T-helper 2 cell (primary cell): ENCODE data around the gene TRIM69.
A peak's percentile ranks its signal among the peaks of the same experiment; 100 is the strongest.
"Not testable (repeated sequence)": the region's sequence is repeated elsewhere in the genome, so short reads cannot be mapped to it uniquely, and the experiment has no call there.

ENCODE experiments used
- DNase-seq, 5 experiments: peaks; one replicate each; pipeline versions ENCODE4 v3.0.0 to v3.0.0-alpha.2; 2012 to 2022

The TRIM69 gene

DNA sequence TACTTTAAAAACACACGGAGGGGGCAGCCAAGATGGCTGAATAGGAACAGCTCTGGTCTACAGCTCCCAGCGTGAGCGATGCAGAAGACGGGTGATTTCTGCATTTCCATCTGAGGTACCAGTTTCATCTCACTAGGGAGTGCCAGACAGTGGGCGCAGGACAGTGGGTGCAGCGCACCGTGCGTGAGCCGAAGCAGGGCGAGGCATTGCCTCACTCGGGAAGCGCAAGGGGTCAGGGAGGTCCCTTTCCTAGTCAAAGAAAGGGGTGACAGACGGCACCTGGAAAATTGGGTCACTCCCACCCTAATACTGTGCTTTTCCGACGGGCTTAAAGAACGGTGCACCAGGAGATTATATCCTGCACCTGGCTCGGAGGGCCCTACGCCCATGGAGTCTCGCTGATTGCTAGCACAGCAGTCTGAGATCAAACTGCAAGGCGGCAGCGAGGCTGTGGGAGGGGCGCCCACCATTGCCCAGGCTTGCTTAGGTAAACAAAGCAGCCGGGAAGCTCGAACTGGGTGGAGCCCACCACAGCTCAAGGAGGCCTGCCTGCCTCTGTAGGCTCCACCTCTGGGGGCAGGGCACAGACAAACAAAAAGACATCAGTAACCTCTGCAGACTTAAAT lies 3.0 kb downstream of the TRIM69 start:
- DNase-seq: not testable (repeated sequence)

GRCh38 chr15:44743454-44743853 lies 7.1 kb downstream of the TRIM69 start:
- DNase-seq: not testable (repeated sequence)

DNA sequence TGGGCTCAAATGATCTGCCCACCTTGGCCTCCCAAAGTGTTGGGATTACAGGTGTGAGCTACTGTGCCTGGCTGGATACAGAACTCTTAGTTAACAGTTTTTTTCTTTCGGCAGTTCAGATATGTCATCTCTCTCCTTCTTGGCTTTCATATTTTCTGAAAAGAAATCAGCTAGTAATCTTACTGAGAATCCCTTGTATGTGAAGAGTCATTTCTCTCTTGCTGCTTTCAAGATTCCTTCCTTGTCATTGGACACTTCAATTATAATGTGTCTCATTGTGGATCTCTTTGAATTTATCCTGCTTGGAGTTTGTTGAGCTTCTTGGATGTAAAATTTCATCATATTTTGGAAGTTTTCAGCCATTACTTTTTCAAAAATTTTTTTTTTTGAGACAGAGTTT lies 17.0 kb downstream of the TRIM69 start:
- DNase-seq: no peak

DNA sequence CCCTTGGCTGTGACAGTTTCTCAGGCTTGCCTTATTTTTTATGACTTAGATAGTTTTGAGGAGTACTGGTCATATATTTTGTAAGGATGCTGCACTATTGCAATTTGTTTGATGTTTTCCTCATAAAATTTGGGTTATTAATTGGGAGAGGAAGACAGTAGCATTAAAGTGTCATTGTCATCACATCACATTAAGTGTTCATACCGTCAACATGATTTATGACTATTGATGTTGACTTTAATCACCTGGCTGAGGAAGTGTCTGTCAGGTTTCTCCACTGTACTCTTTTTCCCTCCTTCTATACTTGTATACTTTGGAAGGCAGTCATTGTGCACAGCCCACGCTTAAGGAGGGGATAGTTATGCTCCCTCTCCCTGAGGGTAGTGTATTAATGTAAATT lies 26.9 kb downstream of the TRIM69 start:
- DNase-seq: no peak

GRCh38 chr15:44763848-44764247 lies 27.5 kb downstream of the TRIM69 start:
- no peak for DNase-seq

DNA sequence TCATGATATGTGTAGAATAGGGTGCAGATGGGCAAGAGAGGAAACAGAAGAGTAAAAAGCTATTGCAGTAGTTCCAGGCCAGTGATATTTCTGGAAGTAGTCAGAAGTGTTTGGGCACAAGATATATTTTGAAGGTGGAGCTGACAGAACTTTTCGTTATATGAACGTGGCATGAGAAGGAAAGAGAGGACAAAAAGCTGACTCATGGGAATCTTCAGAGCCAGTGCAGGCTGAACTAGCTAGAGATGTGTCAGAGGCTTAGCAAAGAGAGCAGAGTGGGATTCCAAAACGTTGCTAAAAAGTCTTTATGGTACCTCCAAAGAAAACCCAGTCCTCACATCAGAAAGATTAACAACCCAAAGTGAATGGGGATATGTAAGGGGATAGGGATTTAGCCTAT lies 28.7 kb downstream of the TRIM69 start:
- no peak for DNase-seq

DNA sequence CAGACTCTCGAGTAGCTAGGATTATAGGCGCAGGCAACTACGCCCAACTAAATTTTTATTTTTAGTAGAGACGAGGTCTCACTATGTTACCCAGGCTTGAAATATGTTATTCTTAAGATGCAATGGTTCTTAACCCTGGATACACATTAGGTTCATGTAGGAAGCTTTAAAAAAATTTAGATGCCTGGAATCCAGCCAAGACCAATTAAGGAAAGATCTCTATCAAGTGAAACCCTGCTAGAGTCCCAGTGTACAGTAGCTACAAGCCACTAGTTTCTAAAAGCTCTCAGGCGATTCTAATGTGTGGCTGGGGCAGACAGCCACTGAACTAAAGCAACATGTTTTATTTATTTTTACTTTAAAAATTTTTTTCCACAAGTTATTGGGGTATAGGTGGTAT lies 33.2 kb downstream of the TRIM69 start:
- DNase-seq: no peak

DNA sequence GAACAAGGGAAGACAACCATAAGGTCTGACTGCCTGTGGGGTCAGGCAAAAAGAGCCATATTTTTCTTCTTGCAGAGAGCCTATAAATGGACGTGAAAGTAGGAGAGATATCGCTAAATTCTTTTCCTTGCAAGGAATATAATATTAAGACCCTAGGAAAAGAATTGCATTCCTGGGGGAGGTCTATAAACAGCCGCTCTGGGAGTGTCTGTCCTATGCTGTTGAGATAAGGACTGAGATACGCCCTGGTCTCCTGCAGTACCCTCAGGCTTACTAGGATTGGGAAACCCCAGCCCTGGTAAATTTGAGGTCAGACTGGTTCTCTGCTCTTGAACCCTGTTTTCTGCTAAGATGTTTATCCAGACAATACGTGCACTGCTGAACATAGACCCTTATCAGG lies 34.4 kb downstream of the TRIM69 start:
- DNase-seq: not testable (repeated sequence)

DNA sequence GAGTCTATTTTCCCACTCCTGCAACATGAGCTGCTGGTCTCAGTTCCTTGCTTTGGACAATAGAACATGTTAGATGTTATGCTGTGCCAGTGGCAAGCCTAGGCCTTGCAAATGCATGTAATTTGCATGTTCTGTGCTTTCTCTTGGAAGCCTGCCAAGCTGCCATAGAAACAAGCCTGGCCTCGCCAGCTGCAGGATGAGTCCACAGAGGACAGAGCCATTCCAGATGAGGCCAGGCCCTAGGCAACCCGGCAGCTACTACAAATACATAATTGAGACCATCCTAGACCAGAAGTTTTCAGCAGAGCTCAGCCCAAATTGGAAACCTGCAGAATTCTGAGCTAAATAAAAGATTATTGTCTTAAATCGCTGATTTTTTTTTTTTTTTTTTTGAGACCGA lies 39.6 kb downstream of the TRIM69 start:
- no peak for DNase-seq

GRCh38 chr15:44779761-44780160 lies 43.4 kb downstream of the TRIM69 start:
- DNase-seq: no peak

- no peak for DNase-seq
These were observed 44.3 kb downstream of the TRIM69 start for GRCh38 chr15:44780608-44781007.

- DNase-seq: no peak
These were observed 44.9 kb downstream of the TRIM69 start for GRCh38 chr15:44781128-44781810.

- no peak for DNase-seq
These were observed 46.2 kb downstream of the TRIM69 start for GRCh38 chr15:44782516-44782915.

GRCh38 chr15:44784918-44785274 lies 48.6 kb downstream of the TRIM69 start:
- DNase-seq: not testable (repeated sequence)

GRCh38 chr15:44788748-44789147 lies 52.4 kb downstream of the TRIM69 start:
- DNase-seq: peak in 2 of 5 experiments; percentile 42 to 74

- DNase-seq: no peak
These were observed 53.9 kb downstream of the TRIM69 start for GRCh38 chr15:44790215-44790614.

DNA sequence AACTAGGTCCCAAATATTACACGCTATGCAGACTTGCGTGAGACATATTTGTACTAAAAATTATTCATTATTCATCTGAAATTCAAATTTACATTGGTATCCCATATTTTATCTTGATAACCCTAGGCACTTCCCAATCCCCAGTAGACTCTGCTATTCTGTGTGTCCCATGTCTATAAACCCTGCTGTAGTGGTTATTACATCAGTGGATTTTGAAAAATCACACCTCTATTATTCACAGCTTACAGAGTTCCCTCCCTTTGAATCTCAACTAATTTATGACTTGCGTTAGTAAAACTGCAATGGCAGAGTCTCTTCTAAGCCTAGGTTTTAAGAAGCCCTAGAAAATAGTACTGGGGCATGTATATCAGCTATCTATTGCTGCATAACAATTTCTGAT lies 54.3 kb downstream of the TRIM69 start:
- no peak for DNase-seq

DNA sequence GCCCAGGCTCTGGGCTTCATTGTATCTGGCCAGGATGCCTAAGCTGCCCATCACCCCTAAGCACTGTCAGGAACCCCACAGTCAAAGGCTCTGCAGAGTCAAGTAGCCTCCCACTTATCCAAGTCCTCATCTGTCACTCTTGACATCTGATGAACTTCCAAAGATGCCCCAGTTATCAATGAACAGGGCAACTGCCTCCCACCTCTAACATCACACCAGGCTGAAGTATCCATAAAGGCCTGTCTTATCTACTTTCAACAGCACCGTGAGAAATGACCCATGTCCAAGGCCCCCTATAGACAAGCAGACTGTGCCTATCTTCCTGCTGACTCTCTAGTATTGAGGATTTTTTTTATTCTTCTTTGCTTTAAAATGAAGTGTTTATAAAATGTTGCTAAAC lies 56.4 kb downstream of the TRIM69 start:
- no peak for DNase-seq

DNA sequence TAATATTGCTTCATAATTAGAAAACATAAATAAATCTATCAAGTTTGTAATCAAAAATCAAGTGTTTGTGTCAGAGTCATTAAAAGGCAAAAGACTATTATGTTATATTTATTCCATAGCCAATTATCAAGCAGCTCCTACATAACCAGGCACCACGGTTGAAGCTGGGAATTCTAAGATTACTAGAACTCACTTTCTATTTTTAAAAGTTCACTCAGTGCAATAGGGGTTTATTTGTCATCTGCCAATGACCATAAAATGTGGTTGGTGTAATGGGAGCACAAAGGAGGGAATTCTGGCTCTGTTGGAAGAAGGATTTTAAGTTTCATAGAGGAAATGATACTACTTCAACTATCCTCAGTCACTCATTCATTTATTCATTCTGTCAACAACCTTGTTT lies 57.7 kb downstream of the TRIM69 start:
- no peak for DNase-seq

DNA sequence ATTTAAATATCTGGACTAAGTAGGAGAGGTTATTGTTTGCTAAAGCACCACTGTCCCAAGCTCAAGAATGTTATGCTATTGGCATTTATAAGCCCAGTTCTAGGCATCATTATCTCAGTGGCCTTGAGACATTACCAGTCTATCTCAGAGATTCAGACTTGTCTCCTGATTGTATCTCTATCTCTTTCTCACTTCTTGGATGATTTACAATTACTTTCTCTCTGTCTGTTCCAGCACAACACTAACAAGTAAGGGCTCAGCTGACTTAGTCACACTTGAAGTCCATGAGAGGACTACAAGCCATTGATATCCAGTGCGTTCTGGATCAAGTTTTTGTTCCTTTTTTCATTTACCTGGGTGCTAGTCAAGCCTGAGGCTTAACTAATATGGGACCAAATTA lies 60.2 kb downstream of the TRIM69 start:
- no peak for DNase-seq

DNA sequence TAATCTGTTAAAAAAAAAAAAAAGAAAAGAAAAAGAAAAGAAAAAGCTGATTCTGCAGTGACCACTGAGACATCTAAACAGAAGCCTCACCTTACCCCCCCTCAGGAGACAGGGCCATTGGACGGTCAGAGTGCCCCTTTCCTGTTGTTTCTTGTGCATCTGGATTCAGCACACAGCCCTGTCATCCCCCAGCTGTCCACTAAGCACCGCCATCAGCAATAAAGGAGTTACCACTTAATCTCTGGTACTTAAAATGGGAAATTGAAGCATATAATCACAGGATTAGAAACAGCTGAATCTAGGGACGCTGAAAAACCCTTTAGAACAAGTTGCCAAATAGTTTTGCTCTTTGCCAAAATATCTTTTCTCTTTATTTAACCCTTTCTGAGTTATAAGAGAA lies 62.5 kb downstream of the TRIM69 start:
- no peak for DNase-seq

GRCh38 chr15:44801364-44801763 lies 65.0 kb downstream of the TRIM69 start:
- DNase-seq: no peak

- no peak for DNase-seq
These were observed 65.5 kb downstream of the TRIM69 start for GRCh38 chr15:44801797-44802196.

DNA sequence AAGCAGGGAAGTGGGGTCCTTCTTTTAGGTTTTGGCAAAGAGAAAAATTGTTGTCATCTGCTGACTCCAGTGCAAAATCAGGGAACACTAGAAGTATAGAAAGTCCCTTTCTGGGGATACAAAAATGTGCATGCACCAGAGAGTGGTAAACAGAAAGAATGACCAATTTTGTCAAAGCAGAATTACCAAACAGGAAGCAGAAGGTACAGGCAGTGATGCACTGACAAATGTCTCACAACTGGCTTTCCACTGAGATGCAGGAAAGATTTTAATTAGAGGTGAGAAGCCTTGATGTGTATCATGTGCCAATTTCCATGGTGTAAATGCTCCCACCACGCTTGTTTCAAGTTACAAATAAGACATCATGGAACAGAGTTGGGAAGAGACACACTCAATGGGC lies 66.0 kb downstream of the TRIM69 start:
- peak in 1 of 5 experiments; percentile 45 for DNase-seq
